K562 (cell line): Measurements from ENCODE around the gene ENTPD3. TPM values are rescaled to one million over a fixed set of nuclear protein-coding genes. Genes with fewer than 3 reads are reported as not detected.
A peak's percentile ranks its signal among the peaks of the same experiment; 100 is the strongest.

Experiments used
- ADNP ChIP-seq: fragments of 200-800 bp; sonication (Bioruptor generic); IDR thresholded peaks from 2 replicates; pipeline ENCODE4 v1.6.1; 2016; ENCODE audit warnings: missing genetic modification characterization, missing compliant biosample characterization
- BCOR ChIP-seq: fragments of 450-650 bp; IDR thresholded peaks from 2 replicates; pipeline ENCODE4 v1.6.1; 2016
- ETS2 ChIP-seq: IDR thresholded peaks from 2 replicates; pipeline ENCODE4 v1.6.1; 2016; ENCODE audit warnings: borderline replicate concordance, missing genetic modification characterization, mild to moderate bottlenecking, moderate library complexity, missing compliant biosample characterization; ENCODE audit not compliant: poor library complexity, severe bottlenecking
- FOXA1 ChIP-seq: fragments of 450-650 bp; IDR thresholded peaks from 2 replicates; pipeline ENCODE4 v1.6.1; 2016; ENCODE audit warnings: mild to moderate bottlenecking, borderline replicate concordance
- HOMEZ ChIP-seq: fragments of 250-450 bp; sonication (Bioruptor Pico); IDR thresholded peaks from 2 replicates; pipeline ENCODE4 v1.4.0; 2020; ENCODE audit warnings: mild to moderate bottlenecking, moderate library complexity
- ILK ChIP-seq: fragments of 450-650 bp; IDR thresholded peaks from 2 replicates; pipeline ENCODE4 v1.6.1; 2016; ENCODE audit warnings: missing genetic modification characterization, low read depth, mild to moderate bottlenecking, missing compliant biosample characterization, moderate library complexity, borderline replicate concordance
- KDM4B ChIP-seq, 2 experiments: fragments of 450-650 bp in 1 of 2; sonication (generic) in 1 of 2; IDR thresholded peaks; 2 replicates each; pipeline ENCODE4 v1.6.1; 2016 to 2017; ENCODE audit warnings: borderline replicate concordance in 2 of 2, antibody characterized with exemption in 1 of 2, low read depth in 1 of 2, mild to moderate bottlenecking in 1 of 2
- KLF6 ChIP-seq: fragments of 250-450 bp; sonication (Bioruptor Pico); IDR thresholded peaks from 2 replicates; pipeline ENCODE4 v1.4.0; 2020; ENCODE audit warnings: mild to moderate bottlenecking, moderate library complexity, borderline replicate concordance
- MYBL2 ChIP-seq, 2 experiments: fragments of 450-650 bp in 1 of 2; sonication (generic) in 1 of 2; formaldehyde crosslinking in 1 of 2; IDR thresholded peaks; 2 replicates each; pipeline versions ENCODE4 v1.6.1 to v1.8.1; 2017 to 2022; ENCODE audit warnings: borderline replicate concordance in 1 of 2, inconsistent platforms in 1 of 2, low read depth in 1 of 2, mild to moderate bottlenecking in 1 of 2, missing genetic modification reagents in 1 of 2, moderate library complexity in 1 of 2
- NUFIP1 ChIP-seq: fragments of 450-650 bp; IDR thresholded peaks from 2 replicates; pipeline ENCODE4 v1.6.1; 2018; ENCODE audit not compliant: partially characterized antibody
- PREB ChIP-seq: sonication (generic); formaldehyde crosslinking; IDR thresholded peaks from 2 replicates; pipeline ENCODE4 v1.8.1; 2023; ENCODE audit warnings: mild to moderate bottlenecking, missing genetic modification reagents
- RBM17 ChIP-seq: fragments of 200-400 bp; formaldehyde crosslinking; IDR thresholded peaks from 2 replicates; pipeline ENCODE4 v1.6.1; 2017; ENCODE audit warnings: low read depth, mild to moderate bottlenecking, low read length, borderline replicate concordance
- SNIP1 ChIP-seq: fragments of 450-650 bp; IDR thresholded peaks from 2 replicates; pipeline ENCODE4 v1.7.1; 2017; ENCODE audit warnings: low read depth, mild to moderate bottlenecking
- SRSF3 ChIP-seq: fragments of 200-400 bp; formaldehyde crosslinking; IDR thresholded peaks from 2 replicates; pipeline ENCODE4 v1.6.1; 2016; ENCODE audit warnings: mild to moderate bottlenecking, low read length, moderate library complexity; ENCODE audit not compliant: insufficient read depth
- SRSF9 ChIP-seq: fragments of 200-400 bp; formaldehyde crosslinking; IDR thresholded peaks from 2 replicates; pipeline ENCODE4 v1.6.1; 2017; ENCODE audit warnings: low read depth, low read length, borderline replicate concordance
- TEAD4 ChIP-seq, 2 experiments: sonication (generic) in 1 of 2; formaldehyde crosslinking in 1 of 2; IDR thresholded peaks; 2 replicates each; pipeline versions ENCODE4 v1.6.1 to v1.8.0; 2012 to 2022; ENCODE audit warnings: borderline replicate concordance in 1 of 2, inconsistent platforms in 1 of 2, low read length in 1 of 2, mild to moderate bottlenecking in 1 of 2, missing genetic modification reagents in 1 of 2
- XRCC5 ChIP-seq: fragments of 200-400 bp; formaldehyde crosslinking; IDR thresholded peaks from 2 replicates; pipeline ENCODE4 v1.6.1; 2017; ENCODE audit warnings: low read depth, mild to moderate bottlenecking, low read length
- polyA plus RNA-seq, 8 experiments: library from polyadenylated mRNA; depleted of rRNA in 4 of 8; stranded (reverse) in 5 of 8; unstranded in 3 of 8; fragments of >200 nt; fragmentation: Nextera tagmentation in 2 of 8; fragmentation: Illumina TruSeq in 1 of 8; extraction: Ambion mirVana in 2 of 8; extraction: Trizol in 1 of 8; gene quantifications; 2 replicates each; pipeline versions ENCODE4 v1.2.1 to v1.2.3, GENCODE V29; 2011 to 2014; ENCODE audit warnings: inconsistent platforms in 1 of 8, missing spikeins in 1 of 8
- total RNA-seq, 7 experiments: library from RNA; depleted of rRNA in 6 of 7; stranded (reverse); fragments of >200 nt in 6 of 7; fragmentation: Illumina TruSeq in 2 of 7; extraction: Trizol in 2 of 7; gene quantifications; 2 replicates each; pipeline versions ENCODE4 v1.2.1 to v1.2.3, GENCODE V29; 2011 to 2021; ENCODE audit warnings: low replicate concordance in 1 of 7
- TF ChIP-seq, protein P1 (sequence below): fragments of 450-650 bp; formaldehyde crosslinking; IDR thresholded peaks from 2 replicates; pipeline ENCODE4 v1.4.0; 2020; ENCODE audit warnings: mild to moderate bottlenecking, moderate library complexity

Gene ENTPD3
- total and polyA plus RNA-seq, 9 of the 15 experiments (the other 6 are each of a cell fraction or from before 2014, with no cell fraction given) = 0.23 to 2.1 (median 0.58) TPM

- no peak for TF ChIP-seq ILK (tag)
- TF ChIP-seq PREB (CRISPR knock-in tag) = no peak
- TF ChIP-seq, protein P1, sequence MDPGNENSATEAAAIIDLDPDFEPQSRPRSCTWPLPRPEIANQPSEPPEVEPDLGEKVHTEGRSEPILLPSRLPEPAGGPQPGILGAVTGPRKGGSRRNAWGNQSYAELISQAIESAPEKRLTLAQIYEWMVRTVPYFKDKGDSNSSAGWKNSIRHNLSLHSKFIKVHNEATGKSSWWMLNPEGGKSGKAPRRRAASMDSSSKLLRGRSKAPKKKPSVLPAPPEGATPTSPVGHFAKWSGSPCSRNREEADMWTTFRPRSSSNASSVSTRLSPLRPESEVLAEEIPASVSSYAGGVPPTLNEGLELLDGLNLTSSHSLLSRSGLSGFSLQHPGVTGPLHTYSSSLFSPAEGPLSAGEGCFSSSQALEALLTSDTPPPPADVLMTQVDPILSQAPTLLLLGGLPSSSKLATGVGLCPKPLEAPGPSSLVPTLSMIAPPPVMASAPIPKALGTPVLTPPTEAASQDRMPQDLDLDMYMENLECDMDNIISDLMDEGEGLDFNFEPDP (CRISPR knock-in tag) = no peak
- no peak for TF ChIP-seq SRSF3
- no peak for TF ChIP-seq MYBL2 (IDR thresholded peaks at IDR 0.05; ENCODE audit: low read depth)
- TF ChIP-seq MYBL2 (CRISPR knock-in tag; IDR thresholded peaks at IDR 0.05; ENCODE audit: borderline replicate concordance) = no peak
- TF ChIP-seq XRCC5 = no peak
- TF ChIP-seq KDM4B (IDR thresholded peaks at IDR 0.05; ENCODE audit: borderline replicate concordance in 2 of 2, low read depth in 1 of 2) = no peak
- no peak for TF ChIP-seq SRSF9
- TF ChIP-seq FOXA1 = no peak
- TF ChIP-seq ETS2 (tag) = no peak
- TF ChIP-seq HOMEZ (CRISPR knock-in tag) = no peak
- TF ChIP-seq RBM17 = no peak
- TF ChIP-seq NUFIP1 = no peak
- TF ChIP-seq TEAD4 (IDR thresholded peaks at IDR 0.05; ENCODE audit: low read length) = peak; percentile 54
- no peak for TF ChIP-seq TEAD4 (CRISPR knock-in tag; IDR thresholded peaks at IDR 0.05; ENCODE audit: borderline replicate concordance)
- TF ChIP-seq ADNP = no peak
- no peak for TF ChIP-seq SNIP1
- TF ChIP-seq KLF6 (CRISPR knock-in tag) = 0 out of 2 replicates have a peak, but pooled peaks have one; percentile 6
- no peak for TF ChIP-seq BCOR
These were observed 20.5 kb upstream of the ENTPD3 start (continued) for GRCh38 chr3:40366203-40367162.
